B cell (primary cell): ENCODE data around the gene ENAM. TPM values are rescaled to one million over a fixed set of nuclear protein-coding genes. Genes with fewer than 3 reads are reported as not detected.

ENCODE experiments used
- ATAC-seq: fragments of 200-7000 bp; cut with Tn5 transposase; one replicate; pipeline ENCODE4 v1.10.0; 2021; ENCODE audit warnings: low read depth, mild to moderate bottlenecking, moderate number of reproducible peaks, moderate library complexity
- CTCF ChIA-PET: fragments of 350-600 bp; sonication (Branson Sonifier 250); formaldehyde crosslinking; loops from one replicate; lab custom pipeline; 2021; ENCODE audit warnings: antibody characterized with exemption, inconsistent platforms; lab: Charles Lee
- POLR2A ChIA-PET: fragments of 350-600 bp; sonication (Branson Sonifier 250); formaldehyde crosslinking; loops from one replicate; lab custom pipeline; 2021; ENCODE audit warnings: antibody characterized with exemption; lab: Charles Lee
- DNase-seq: peaks from one replicate; pipeline ENCODE4 v3.0.0; 2013
- H2AFZ ChIP-seq: 2 replicates; pipeline ENCODE4 v1.6.1; 2012; ENCODE audit warnings: mild to moderate bottlenecking, low read depth, low read length; ENCODE audit not compliant: insufficient read depth, poor library complexity, severe bottlenecking
- H3K27ac ChIP-seq, 2 donors: 1 replicate in 1 of 2; 2 replicates in 1 of 2; pipeline ENCODE4 v1.5.1; 2012 to 2013; ENCODE audit warnings: low read length in 2 of 2, mild to moderate bottlenecking in 2 of 2, moderate library complexity in 1 of 2
- H3K27me3 ChIP-seq, 4 experiments: fragments of 200-600 bp in 1 of 4; sonication (generic) in 1 of 4; replicated peaks in 1 of 4; 1 replicate in 2 of 4; 2 replicates in 2 of 4; pipeline versions ENCODE4 v1.6.1 to v1.7.0; 2013 to 2016; ENCODE audit warnings: low read length in 3 of 4, mild to moderate bottlenecking in 2 of 4, mixed read lengths in 1 of 4, moderate library complexity in 1 of 4; ENCODE audit not compliant: insufficient read depth in 4 of 4, control insufficient read depth in 3 of 4; ENCODE audit errors: control extremely low read depth in 1 of 4
- H3K36me3 ChIP-seq, 2 experiments: replicated peaks in 1 of 2; 1 replicate in 1 of 2; 2 replicates in 1 of 2; pipeline versions ENCODE4 v1.6.1 to v1.7.1; 2013; ENCODE audit warnings: low read length in 1 of 2; ENCODE audit not compliant: insufficient read depth in 2 of 2, control insufficient read depth in 1 of 2; ENCODE audit errors: control extremely low read depth in 1 of 2, extremely low read depth in 1 of 2
- H3K4me1 ChIP-seq, 2 donors: fragments of 200-600 bp in 1 of 2; sonication (generic) in 1 of 2; 1 replicate in 1 of 2; 2 replicates in 1 of 2; pipeline versions ENCODE4 v1.5.1 to v1.6.1; 2013 to 2017; ENCODE audit warnings: low read length in 2 of 2; ENCODE audit not compliant: control insufficient read depth in 2 of 2, insufficient read depth in 2 of 2
- H3K4me2 ChIP-seq: replicated peaks from 2 replicates; pipeline ENCODE3; 2012; ENCODE audit warnings: mild to moderate bottlenecking, low read depth, low read length; ENCODE audit not compliant: poor library complexity, severe bottlenecking
- H3K4me3 ChIP-seq, 5 experiments: fragments of 200-600 bp in 1 of 5; sonication (generic) in 1 of 5; 1 replicate in 3 of 5; 2 replicates in 2 of 5; pipeline versions ENCODE4 v1.5.1 to v1.7.0; 2011 to 2016; ENCODE audit warnings: low read length in 4 of 5, mild to moderate bottlenecking in 4 of 5, low read depth in 2 of 5, control low read depth in 1 of 5, moderate library complexity in 1 of 5; ENCODE audit not compliant: insufficient read depth in 1 of 5; ENCODE audit errors: control extremely low read depth in 1 of 5, extremely low read depth in 1 of 5
- H3K79me2 ChIP-seq: fragments of 200-600 bp; sonication (generic); one replicate; pipeline ENCODE4 v1.6.0; 2016; ENCODE audit warnings: low read length; ENCODE audit not compliant: control insufficient read depth, insufficient read depth
- H3K9ac ChIP-seq: fragments of 200-600 bp; sonication (generic); 2 replicates; pipeline ENCODE4 v1.6.1; 2017; ENCODE audit warnings: mild to moderate bottlenecking, low read length, moderate library complexity
- H3K9me3 ChIP-seq, 3 donors: one replicate each; pipeline versions ENCODE4 v1.6.1 to v1.7.1; 2013; ENCODE audit warnings: low read length in 2 of 3; ENCODE audit not compliant: control insufficient read depth in 2 of 3, insufficient read depth in 1 of 3; ENCODE audit errors: control extremely low read depth in 1 of 3
- H4K20me1 ChIP-seq: 2 replicates; pipeline ENCODE4 v1.6.0; 2012; ENCODE audit warnings: mild to moderate bottlenecking, low read length; ENCODE audit not compliant: insufficient read depth, control insufficient read depth, poor library complexity, severe bottlenecking
- H3K27ac Mint-ChIP-seq: one replicate; pipeline ENCODE4 v1.8.0; 2021; ENCODE audit warnings: mixed read lengths
- H3K27me3 Mint-ChIP-seq: one replicate; pipeline ENCODE4 v1.8.0; 2021; ENCODE audit warnings: mixed read lengths
- H3K4me1 Mint-ChIP-seq: one replicate; pipeline ENCODE4 v1.8.0; 2021; ENCODE audit warnings: mixed read lengths
- H3K4me3 Mint-ChIP-seq: one replicate; pipeline ENCODE4 v1.8.0; 2021; ENCODE audit warnings: mixed read lengths
- H3K9me3 Mint-ChIP-seq: one replicate; pipeline ENCODE4 v1.8.0; 2022; ENCODE audit warnings: mixed read lengths; ENCODE audit not compliant: insufficient read depth
- CTCF ChIP-seq: fragments of 200-600 bp; IDR thresholded peaks from one replicate; pipeline ENCODE4 v1.8.0; 2022; ENCODE audit warnings: antibody characterized with exemption, mild to moderate bottlenecking
- EZH2 ChIP-seq: IDR thresholded peaks from 2 replicates; pipeline ENCODE4 v1.6.1; 2012; ENCODE audit warnings: borderline replicate concordance, low read depth, mild to moderate bottlenecking, moderate library complexity, low read length; ENCODE audit not compliant: insufficient read depth, poor library complexity, severe bottlenecking
- WGBS: methylation state at CpG from one replicate; pipeline ENCODE4 v1.1.5; 2013; ENCODE audit warnings: missing lambda C conversion rate; ENCODE audit not compliant: insufficient coverage; 5-methylcytosine and 5-hydroxymethylcytosine counted together
- intact Hi-C: fragments of 100-400 bp; cut with micrococcal nuclease; formaldehyde crosslinking; loops from one replicate; pipeline ENCODE4 v1.10.0; 2022
- polyA plus RNA-seq: library from polyadenylated mRNA; depleted of rRNA; stranded (reverse); fragments of >200 nt; gene quantifications from 2 replicates; pipeline ENCODE4 v1.2.3, GENCODE V29; 2012
- total RNA-seq, 2 donors: library from RNA; stranded (reverse); fragments of 120-200 nt in 1 of 2; gene quantifications; 1 replicate in 1 of 2; 2 replicates in 1 of 2; pipeline versions ENCODE4 v1.2.3 to v1.2.4, GENCODE V29; 2013 to 2022

The ENAM gene
- total and polyA plus RNA-seq, 2 donors (not counting 1 experiment from before 2014, with no cell fraction given): not detected

- DNase-seq (no peak), ATAC-seq (no peak)
- Histone ChIP-seq H3K9ac (no peak overlapping the region), H3K4me1 (peaks cover 0 to 7% of the 10 kb centered on the region in 2 donors), H3K36me3 (peaks cover 11 to 58% of the 10 kb centered on the region in 2 experiments), H3K79me2 (peaks cover 12% of the 10 kb centered on the region), H3K9me3 (no peaks in the 10 kb centered on the region), H3K4me3 (no peak overlapping the region), H4K20me1 (no peaks in the 10 kb centered on the region), H3K27ac (no peak overlapping the region), H3K27me3 (no peaks in the 10 kb centered on the region), H3K4me2 (no peak overlapping the region), H2AFZ (no peak overlapping the region)
- ChIA-PET CTCF (interaction anchor here (1.5 to 1.6 kb wide), 2 partner anchors 9 to 48 kb away, joined by 6 to 10 read pairs; partner anchors contain the start of gene JCHAIN), POLR2A (interaction anchor here (0.6 kb wide), 1 partner anchor 244 kb away, joined by 10 read pairs; no protein-coding TSS in a partner anchor)
- no peak overlapping the region for H3K27ac Mint-ChIP-seq
- WGBS: no CpG with 5 or more reads among the region's 5 CpGs
- no peak overlapping the region for H3K4me3 Mint-ChIP-seq
- intact Hi-C loops: no loop called here
- no peaks in the 10 kb centered on the region for H3K9me3 Mint-ChIP-seq
- TF ChIP-seq CTCF (no peak), EZH2 (no peak)
- no peaks in the 10 kb centered on the region for H3K27me3 Mint-ChIP-seq
- peaks cover 26% of the 10 kb centered on the region for H3K4me1 Mint-ChIP-seq
Observed at GRCh38 chr4:70657326-70657725, 28.8 kb downstream of the ENAM start.

DNA sequence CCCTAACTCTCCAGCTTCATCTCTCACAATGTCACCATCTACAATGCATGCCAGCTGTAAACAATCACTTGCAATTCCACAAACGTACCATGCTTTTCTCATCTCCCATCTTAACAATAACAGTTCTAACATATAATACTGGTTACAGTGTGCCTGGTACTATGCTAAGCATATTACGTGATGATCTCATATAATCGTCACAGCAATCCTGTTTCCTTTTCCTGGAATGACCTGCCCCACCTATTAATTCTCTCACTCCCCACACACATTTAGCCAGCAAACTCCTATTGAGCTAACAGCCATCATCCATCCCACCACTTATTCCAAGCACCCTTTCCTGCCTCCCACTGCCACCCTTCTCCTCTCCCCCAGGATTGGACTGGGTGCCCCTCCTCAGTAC lies 29.9 kb downstream of the ENAM start:
- no peak for TF ChIP-seq CTCF
- TF ChIP-seq EZH2: no peak
- no peaks in the 10 kb centered on the region for H3K9me3 Mint-ChIP-seq
- Histone ChIP-seq H3K4me1 (peaks cover 0 to 11% of the 10 kb centered on the region in 2 donors), H2AFZ (no peak overlapping the region), H3K27ac (peak overlapping the region in 1 of 2 donors; percentile 30), H3K4me2 (no peak overlapping the region), H3K36me3 (peaks cover 13 to 54% of the 10 kb centered on the region in 2 experiments), H4K20me1 (no peaks in the 10 kb centered on the region), H3K9ac (no peak overlapping the region), H3K79me2 (peaks cover 16% of the 10 kb centered on the region), H3K27me3 (no peaks in the 10 kb centered on the region), H3K9me3 (no peaks in the 10 kb centered on the region), H3K4me3 (no peak overlapping the region)
- no peak overlapping the region for H3K4me3 Mint-ChIP-seq
- WGBS: 91% methylated on average over 3 of the region's 3 CpGs
- intact Hi-C loops: no loop called here
- CTCF ChIA-PET: no interaction called here
- POLR2A ChIA-PET: no interaction called here
- no peaks in the 10 kb centered on the region for H3K27me3 Mint-ChIP-seq
- ATAC-seq (no peak), DNase-seq (no peak)
- H3K27ac Mint-ChIP-seq: peak overlapping the region; percentile 28
- H3K4me1 Mint-ChIP-seq: peaks cover 26% of the 10 kb centered on the region
